HG02763 (cell line): Measurements from ENCODE around the gene DNAJC18.

ENCODE experiments used
- ATAC-seq: cut with Tn5 transposase; IDR thresholded peaks from one replicate; pipeline ENCODE4 v1.9.1; 2021; ENCODE audit warnings: mild to moderate bottlenecking, moderate library complexity; ENCODE audit not compliant: unreplicated experiment

Gene DNAJC18

GRCh38 chr5:139406963-139407362 lies 32.4 kb downstream of the DNAJC18 start:
- no peak for ATAC-seq

GRCh38 chr5:139404484-139404840 lies 34.9 kb downstream of the DNAJC18 start:
- ATAC-seq, result no peak

- ATAC-seq, result peak; percentile 85
Observed at GRCh38 chr5:139403787-139404483, 35.4 kb downstream of the DNAJC18 start, which contains the start of gene SPATA24. Gene SPATA24 (minus strand): TSS chr5:139404089. CDS start chr5:139404060, 29 bp downstream.

- ATAC-seq, result no peak
Observed at GRCh38 chr5:139403418-139403786, 35.9 kb downstream of the DNAJC18 start.

- ATAC-seq, result no peak
Observed at GRCh38 chr5:139402561-139403158, 36.7 kb downstream of the DNAJC18 start.

GRCh38 chr5:139401546-139401945 lies 37.8 kb downstream of the DNAJC18 start:
- no peak for ATAC-seq

GRCh38 chr5:139399501-139400121 lies 39.7 kb downstream of the DNAJC18 start:
- no peak for ATAC-seq

- ATAC-seq, result no peak
Observed at GRCh38 chr5:139397921-139398320, 41.4 kb downstream of the DNAJC18 start.

GRCh38 chr5:139396691-139397090 lies 42.6 kb downstream of the DNAJC18 start:
- no peak for ATAC-seq

- ATAC-seq, result no peak
Observed at GRCh38 chr5:139395844-139396640, 43.3 kb downstream of the DNAJC18 start.

GRCh38 chr5:139394654-139395566 lies 44.4 kb downstream of the DNAJC18 start, which contains the start of gene PROB1:
Gene PROB1 (minus strand): TSS chr5:139395104. CDS start chr5:139395081, 23 bp downstream.
- no peak for ATAC-seq

GRCh38 chr5:139394123-139394653 lies 45.1 kb downstream of the DNAJC18 start:
- no peak for ATAC-seq

GRCh38 chr5:139393497-139394122 lies 45.7 kb downstream of the DNAJC18 start:
- ATAC-seq, result no peak

GRCh38 chr5:139392678-139393496 lies 46.4 kb downstream of the DNAJC18 start:
- peak; percentile 49 for ATAC-seq

GRCh38 chr5:139392324-139392677 lies 47.0 kb downstream of the DNAJC18 start:
- ATAC-seq, result no peak

- no peak for ATAC-seq
Observed at GRCh38 chr5:139391570-139392323, 47.6 kb downstream of the DNAJC18 start.

- no peak for ATAC-seq
Observed at GRCh38 chr5:139390639-139391569, 48.4 kb downstream of the DNAJC18 start.
